GM18951 (cell line): Measurements from ENCODE around the gene PNLIPRP1.

Experiments
- POLR2A ChIP-seq: IDR thresholded peaks from 4 replicates; pipeline ENCODE4 v1.6.1; 2011; ENCODE audit warnings: mild to moderate bottlenecking; ENCODE audit not compliant: insufficient read length, insufficient read depth; ENCODE audit errors: extremely low read depth
- in situ Hi-C: fragments of 300-500 bp; cut with MboI; formaldehyde crosslinking; loops from one replicate; pipeline ENCODE4 v1.12.0; 2022; ENCODE audit warnings: low sequenced_read_pairs, mixed read lengths, inconsistent platforms; ENCODE audit not compliant: unreplicated experiment

PNLIPRP1 gene

GRCh38 chr10:116657863-116658551, 67.2 kb downstream of the PNLIPRP1 start:
- no peak for TF ChIP-seq POLR2A
- in situ Hi-C loops = no loop called here
